ENCODE results near the gene RIMKLB. TPM values are rescaled to one million over a fixed set of nuclear protein-coding genes. Genes with fewer than 3 reads are reported as not detected.
A peak's percentile ranks its signal among the peaks of the same experiment; 100 is the strongest.

RIMKLB gene
- total RNA-seq, 2 donors from 2014 or later = 14.4 to 72.4 TPM

DNA sequence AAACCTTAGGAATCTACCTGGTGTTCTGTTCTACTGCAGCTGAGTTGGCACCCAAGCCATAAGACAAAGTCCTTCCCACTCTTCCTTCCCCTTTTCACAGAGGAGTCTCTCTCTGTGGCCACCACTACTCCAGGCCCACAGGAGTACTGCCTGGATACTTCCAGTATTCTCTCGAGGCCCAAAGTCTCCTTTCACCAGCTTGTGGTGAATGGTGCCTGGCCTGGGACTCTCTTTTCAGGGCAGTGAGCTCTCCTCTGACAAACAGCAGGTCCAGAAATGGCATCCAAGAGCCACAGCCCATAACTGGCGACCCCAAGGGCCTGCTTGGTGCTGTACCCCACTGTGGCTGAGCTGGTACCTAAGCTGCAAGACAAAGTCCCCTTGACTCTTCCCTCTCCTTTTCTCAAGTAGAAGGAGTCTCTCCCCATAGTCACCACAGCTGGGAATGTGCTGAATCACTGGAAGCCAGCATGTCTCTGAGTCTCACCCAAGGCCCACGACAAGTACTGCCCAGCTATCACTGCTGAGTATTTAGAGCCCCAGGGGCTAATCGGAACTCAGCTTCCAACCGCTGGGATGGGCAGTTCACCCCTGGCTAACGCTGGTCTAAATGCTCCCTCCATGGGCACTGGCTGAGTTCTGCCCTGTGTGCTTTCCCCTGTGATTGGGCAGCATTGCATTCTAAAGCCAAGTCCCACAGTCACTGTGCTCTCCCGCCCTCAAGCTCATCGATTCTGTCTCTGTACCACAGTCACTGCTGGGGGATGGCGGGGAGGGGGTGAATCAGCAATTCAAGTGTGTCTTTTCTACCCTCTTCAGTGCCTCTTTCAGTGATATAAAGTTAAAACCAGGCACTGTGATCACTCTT lies 130.7 kb downstream of the RIMKLB start:
- Histone ChIP-seq H3K36me3 (no peaks in the 10 kb centered on the region), H3K4me3 (no peak overlapping the region), H3K4me1 (replicated peaks) (peaks cover 4% of the 10 kb centered on the region), H3K27me3 (replicated peaks; ENCODE audit: insufficient read depth) (no peaks in the 10 kb centered on the region), H3K27ac (peak overlapping the region in 1 of 2 donors; percentile 43), H3K9me3 (no peaks in the 10 kb centered on the region)
- intact Hi-C loops (cut with DNase I) = no loop called here
- WGBS = 81% methylated on average over 9 of the region's 9 CpGs
- TF ChIP-seq, protein P1, sequence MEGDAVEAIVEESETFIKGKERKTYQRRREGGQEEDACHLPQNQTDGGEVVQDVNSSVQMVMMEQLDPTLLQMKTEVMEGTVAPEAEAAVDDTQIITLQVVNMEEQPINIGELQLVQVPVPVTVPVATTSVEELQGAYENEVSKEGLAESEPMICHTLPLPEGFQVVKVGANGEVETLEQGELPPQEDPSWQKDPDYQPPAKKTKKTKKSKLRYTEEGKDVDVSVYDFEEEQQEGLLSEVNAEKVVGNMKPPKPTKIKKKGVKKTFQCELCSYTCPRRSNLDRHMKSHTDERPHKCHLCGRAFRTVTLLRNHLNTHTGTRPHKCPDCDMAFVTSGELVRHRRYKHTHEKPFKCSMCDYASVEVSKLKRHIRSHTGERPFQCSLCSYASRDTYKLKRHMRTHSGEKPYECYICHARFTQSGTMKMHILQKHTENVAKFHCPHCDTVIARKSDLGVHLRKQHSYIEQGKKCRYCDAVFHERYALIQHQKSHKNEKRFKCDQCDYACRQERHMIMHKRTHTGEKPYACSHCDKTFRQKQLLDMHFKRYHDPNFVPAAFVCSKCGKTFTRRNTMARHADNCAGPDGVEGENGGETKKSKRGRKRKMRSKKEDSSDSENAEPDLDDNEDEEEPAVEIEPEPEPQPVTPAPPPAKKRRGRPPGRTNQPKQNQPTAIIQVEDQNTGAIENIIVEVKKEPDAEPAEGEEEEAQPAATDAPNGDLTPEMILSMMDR (IDR thresholded peaks at IDR 0.05) = no peak
- TF ChIP-seq POLR2A (IDR thresholded peaks at IDR 0.05) = no peak
- TF ChIP-seq POLR2AphosphoS5 (IDR thresholded peaks at IDR 0.05) = no peak
- DNase-seq (ENCODE audit: low spot score) = no peak

DNA sequence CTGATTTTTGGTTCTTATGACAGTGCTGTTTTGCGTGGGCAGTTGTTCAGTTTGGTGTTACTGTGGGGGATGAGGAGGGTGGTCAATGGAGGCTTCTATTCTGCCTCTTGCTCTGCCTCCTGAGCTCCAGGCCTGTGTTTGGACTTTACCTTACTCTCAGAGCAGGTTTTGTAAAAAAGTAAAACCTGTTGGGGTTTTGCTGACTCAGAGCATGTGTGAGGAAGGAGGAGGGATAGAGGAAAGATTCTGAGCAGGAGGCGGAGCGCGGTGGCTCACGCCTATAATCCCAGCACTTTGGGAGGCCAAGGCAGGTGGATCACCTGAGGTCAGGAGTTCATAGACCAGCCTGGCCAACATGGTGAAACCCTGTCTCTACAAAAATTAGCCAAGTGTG lies 131.3 kb downstream of the RIMKLB start:
- H3K36me3 ChIP-seq = no peaks in the 10 kb centered on the region
- no peaks in the 10 kb centered on the region for H3K9me3 ChIP-seq
- no peak for TF ChIP-seq POLR2A (IDR thresholded peaks at IDR 0.05)
- peak; percentile 34 for TF ChIP-seq POLR2AphosphoS5 (IDR thresholded peaks at IDR 0.05)
- 50% methylated on average over 5 of the region's 5 CpGs for WGBS
- intact Hi-C loops (cut with DNase I) = no loop called here
- peak overlapping the region in 1 of 2 donors; percentile 43 for H3K27ac ChIP-seq
- H3K4me3 ChIP-seq = no peak overlapping the region
- no peaks in the 10 kb centered on the region for H3K27me3 ChIP-seq (replicated peaks; ENCODE audit: insufficient read depth)
- peak; percentile 48 for DNase-seq (ENCODE audit: low spot score)
- H3K4me1 ChIP-seq (replicated peaks) = peaks cover 3% of the 10 kb centered on the region

DNA sequence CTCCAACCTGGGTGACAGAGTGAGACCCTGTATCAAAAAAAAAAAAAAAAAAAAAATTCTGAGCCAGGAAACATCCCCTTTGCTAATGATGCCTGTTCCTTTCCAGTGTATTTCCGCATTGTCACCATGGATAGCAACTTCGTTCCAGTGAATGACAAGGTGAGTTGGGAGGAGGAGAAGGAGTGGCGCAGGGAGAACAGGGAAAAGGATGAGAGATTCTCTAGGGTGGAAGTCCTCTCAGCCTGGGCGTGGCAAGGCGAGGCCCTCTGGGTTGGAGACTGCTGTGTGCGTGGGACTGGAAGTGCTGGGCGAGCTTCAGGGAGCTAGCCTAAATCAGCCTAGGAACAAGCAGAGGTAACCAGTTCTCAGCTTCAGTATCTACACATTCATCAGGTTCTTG lies 131.8 kb downstream of the RIMKLB start:
- 95% methylated on average over 7 of the region's 7 CpGs for WGBS
- no peaks in the 10 kb centered on the region for H3K9me3 ChIP-seq
- no peak overlapping the region for H3K4me3 ChIP-seq
- TF ChIP-seq, protein P1 (IDR thresholded peaks at IDR 0.05) = no peak
- TF ChIP-seq POLR2AphosphoS5 (IDR thresholded peaks at IDR 0.05) (no peak), POLR2A (IDR thresholded peaks at IDR 0.05) (no peak)
- intact Hi-C loops (cut with DNase I) = no loop called here
- peaks cover 3% of the 10 kb centered on the region for H3K4me1 ChIP-seq (replicated peaks)
- no peak for DNase-seq (ENCODE audit: low spot score)
- no peak overlapping the region for H3K27ac ChIP-seq
- no peaks in the 10 kb centered on the region for H3K27me3 ChIP-seq (replicated peaks; ENCODE audit: insufficient read depth)
- no peaks in the 10 kb centered on the region for H3K36me3 ChIP-seq

DNA sequence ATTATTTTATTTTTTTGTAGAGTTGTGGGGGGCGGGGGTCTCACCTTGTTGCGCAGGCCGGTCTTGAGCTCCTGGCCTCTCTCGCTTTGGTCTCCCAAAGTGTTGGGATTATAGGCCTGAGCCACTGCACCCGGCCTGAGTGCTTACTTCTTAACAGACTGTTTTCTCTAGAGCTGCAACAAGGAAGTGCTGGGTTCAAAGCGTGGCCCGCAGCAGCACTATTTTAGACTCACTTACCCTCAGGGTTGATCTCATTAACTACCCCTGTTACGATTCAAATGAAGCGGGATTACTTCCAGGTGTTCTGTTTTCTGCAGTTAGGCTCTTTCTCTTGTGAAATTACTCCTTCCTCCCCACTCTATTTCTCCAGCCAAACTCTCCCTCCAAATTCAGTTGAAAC lies 133.3 kb downstream of the RIMKLB start:
- peaks cover 3% of the 10 kb centered on the region for H3K4me1 ChIP-seq (replicated peaks)
- TF ChIP-seq POLR2AphosphoS5 (IDR thresholded peaks at IDR 0.05) = no peak
- TF ChIP-seq, protein P1 (IDR thresholded peaks at IDR 0.05) = no peak
- DNase-seq (ENCODE audit: low spot score) = no peak
- no peaks in the 10 kb centered on the region for H3K36me3 ChIP-seq
- 94% methylated on average over 9 of the region's 9 CpGs for WGBS
- no peaks in the 10 kb centered on the region for H3K27me3 ChIP-seq (replicated peaks; ENCODE audit: insufficient read depth)
- H3K27ac ChIP-seq = no peak overlapping the region
- no peaks in the 10 kb centered on the region for H3K9me3 ChIP-seq
- H3K4me3 ChIP-seq = no peak overlapping the region
- intact Hi-C loops (cut with DNase I) = no loop called here

DNA sequence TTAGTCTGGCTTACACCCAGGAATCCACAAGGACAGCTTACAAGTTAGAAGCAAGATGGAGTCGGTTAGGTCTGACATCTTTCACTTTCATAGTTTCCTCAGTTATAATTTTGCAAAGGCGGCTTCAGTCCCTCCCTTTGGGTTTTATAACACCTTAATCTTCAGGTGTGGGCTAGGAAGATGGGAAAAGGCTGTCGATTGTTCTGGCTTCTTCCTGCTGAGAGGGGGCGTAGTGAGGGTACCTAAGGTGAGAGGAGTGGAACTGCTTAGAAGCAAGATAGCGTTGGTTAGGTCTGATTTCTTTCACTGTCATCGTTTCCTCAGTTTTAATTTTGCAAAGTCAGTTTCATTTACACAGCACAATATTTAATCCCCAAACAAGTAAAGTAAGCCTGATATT lies 134.7 kb downstream of the RIMKLB start:
- H3K4me3 ChIP-seq = no peak overlapping the region
- 82% methylated on average over 6 of the region's 6 CpGs for WGBS
- no peak for DNase-seq (ENCODE audit: low spot score)
- TF ChIP-seq POLR2AphosphoS5 (IDR thresholded peaks at IDR 0.05) = no peak
- TF ChIP-seq, protein P1 (IDR thresholded peaks at IDR 0.05) = no peak
- TF ChIP-seq POLR2A (IDR thresholded peaks at IDR 0.05) = no peak
- no peaks in the 10 kb centered on the region for H3K9me3 ChIP-seq
- H3K4me1 ChIP-seq (replicated peaks) = peaks cover 3% of the 10 kb centered on the region
- H3K27me3 ChIP-seq (replicated peaks; ENCODE audit: insufficient read depth) = no peaks in the 10 kb centered on the region
- H3K27ac ChIP-seq = no peak overlapping the region
- no peaks in the 10 kb centered on the region for H3K36me3 ChIP-seq
- intact Hi-C loops (cut with DNase I) = no loop called here

Other genes starting within 250 kb of the RIMKLB start
- gene CLEC6A, start 242.0 kb upstream of the RIMKLB start, total RNA-seq = not detected
- 1 to 10 TPM in 1 of 2 donors, not detected in 1; 1.5 TPM for gene CLEC4D, start 184.5 kb upstream of the RIMKLB start, total RNA-seq
- gene CLEC4E, start 157.1 kb upstream of the RIMKLB start, total RNA-seq = 1 to 10 TPM in 1 of 2 donors, under 1 TPM in 1; 0.73 to 3.0 TPM
- gene AICDA, start 85.1 kb upstream of the RIMKLB start, total RNA-seq = 1 to 10 TPM in 1 of 2 donors, not detected in 1; 4.3 TPM
- gene MFAP5, start 35.2 kb upstream of the RIMKLB start, total RNA-seq = 10 to 100 TPM in 1 of 2 donors, 1 to 10 TPM in 1; 2.8 to 13.4 TPM
- 10 to 100 TPM in 1 of 2 donors, 1 to 10 TPM in 1; 1.6 to 43.7 TPM for gene A2ML1, start 124.6 kb downstream of the RIMKLB start, total RNA-seq
- 100 to 1,000 TPM in 1 of 2 donors, 10 to 100 TPM in 1; 38.2 to 104 TPM for gene PHC1, start 216.5 kb downstream of the RIMKLB start, total RNA-seq